A549 (cell line): Measurements from ENCODE around the gene PCGF3. TPM values are rescaled to one million over a fixed set of nuclear protein-coding genes. Genes with fewer than 3 reads are reported as not detected.

Experiments
- ATAC-seq, 2 experiments: fragments of 200-7000 bp in 1 of 2; fragments of >200 bp in 1 of 2; cut with Nextera tagmentation in 1 of 2; cut with Tn5 transposase in 1 of 2; 3 replicates each; pipeline versions ENCODE4 v1.8.0 to v1.9.1; 2018 to 2020; ENCODE audit warnings: mild to moderate bottlenecking in 1 of 2, moderate library complexity in 1 of 2
- CTCF ChIA-PET: fragments of 300-600 bp; sonication (Branson Sonifier 250); formaldehyde crosslinking; extraction: SDS; loops from one replicate; lab custom pipeline; 2021; ENCODE audit warnings: antibody characterized with exemption, inconsistent platforms; lab: Yijun Ruan, JAX
- POLR2A ChIA-PET: fragments of 350-600 bp; formaldehyde crosslinking; extraction: SDS; loops from one replicate; lab custom pipeline; 2021; ENCODE audit warnings: antibody characterized with exemption, inconsistent platforms; lab: Yijun Ruan, JAX
- DNase-seq, 2 experiments: peaks; one replicate each; pipeline versions ENCODE4 v3.0.0 to v3.0.0-alpha.2; 2011 to 2016; ENCODE audit warnings: low read depth in 1 of 2, low spot score in 1 of 2
- FAIRE-seq: peaks from 2 replicates; lab custom pipeline; 2011; peaks lifted over from hg19 to GRCh38; lab: Jason Lieb, UNC
- H3K27ac ChIP-seq, 2 experiments: fragments of >200 bp; sonication (Bioruptor Twin); formaldehyde crosslinking; 3 replicates each; pipeline ENCODE4 v1.5.1; 2016 to 2017
- H3K4me1 ChIP-seq: fragments of >200 bp; sonication (Bioruptor Twin); formaldehyde crosslinking; 3 replicates; pipeline ENCODE4 v1.6.1; 2016
- H3K4me2 ChIP-seq: fragments of >200 bp; sonication (Bioruptor Twin); formaldehyde crosslinking; 3 replicates; pipeline ENCODE4 v1.6.1; 2016
- H3K4me3 ChIP-seq: fragments of >200 bp; sonication (Bioruptor Twin); formaldehyde crosslinking; 3 replicates; pipeline ENCODE4 v1.5.1; 2016
- H3K9me3 ChIP-seq: fragments of >200 bp; sonication (Bioruptor Twin); formaldehyde crosslinking; 3 replicates; pipeline ENCODE4 v1.6.1; 2016
- CBX8 ChIP-seq: fragments of 200-600 bp; sonication (generic); IDR thresholded peaks from 2 replicates; pipeline ENCODE4 v1.6.1; 2016
- EHF ChIP-seq: fragments of 250-450 bp; sonication (Bioruptor Pico); IDR thresholded peaks from 2 replicates; pipeline ENCODE4 v1.5.0; 2020; ENCODE audit warnings: mild to moderate bottlenecking
- EHMT2 ChIP-seq: fragments of 200-600 bp; sonication (generic); IDR thresholded peaks from 2 replicates; pipeline ENCODE4 v1.6.1; 2016; ENCODE audit warnings: antibody characterized with exemption, low read depth, mild to moderate bottlenecking, moderate library complexity
- HDAC2 ChIP-seq: fragments of 200-600 bp; sonication (generic); IDR thresholded peaks from 2 replicates; pipeline ENCODE4 v1.6.1; 2016
- HEYL ChIP-seq: fragments of 250-450 bp; sonication (Bioruptor Pico); IDR thresholded peaks from 2 replicates; pipeline ENCODE4 v1.8.0; 2021; ENCODE audit warnings: mild to moderate bottlenecking, moderate library complexity
- HOXA7 ChIP-seq: fragments of 250-450 bp; sonication (Bioruptor Pico); IDR thresholded peaks from 2 replicates; pipeline ENCODE4 v1.5.0; 2020; ENCODE audit warnings: mild to moderate bottlenecking, moderate library complexity
- JUN ChIP-seq, 2 experiments: fragments of >200 bp; sonication (Bioruptor Twin); formaldehyde crosslinking; IDR thresholded peaks; 2 replicates in 1 of 2; 3 replicates in 1 of 2; pipeline ENCODE4 v1.6.1; 2016 to 2017
- JUNB ChIP-seq: fragments of >200 bp; sonication (Bioruptor Twin); formaldehyde crosslinking; IDR thresholded peaks from 2 replicates; pipeline ENCODE4 v1.6.1; 2016
- NFE2L2 ChIP-seq: fragments of 150-350 bp; conservative IDR thresholded peaks from 2 replicates; pipeline ENCODE4 v1.6.1; 2014; ENCODE audit warnings: low read length
- NPAS2 ChIP-seq: fragments of 250-450 bp; sonication (Bioruptor Pico); IDR thresholded peaks from 2 replicates; pipeline ENCODE4 v1.8.0; 2022; ENCODE audit warnings: mild to moderate bottlenecking, moderate library complexity, borderline replicate concordance
- NR3C1 ChIP-seq: fragments of >200 bp; sonication (Bioruptor Twin); formaldehyde crosslinking; IDR thresholded peaks from 3 replicates; pipeline ENCODE4 v1.6.1; 2017
- POLR2AphosphoS2 ChIP-seq: conservative IDR thresholded peaks from 2 replicates; pipeline ENCODE4 v1.6.1; 2012; ENCODE audit warnings: low read length, improper control_type of control experiment, inconsistent platforms
- RAD21 ChIP-seq, 2 experiments: fragments of >200 bp in 1 of 2; sonication (Bioruptor Twin) in 1 of 2; formaldehyde crosslinking in 1 of 2; IDR thresholded peaks in 1 of 2; conservative IDR thresholded peaks in 1 of 2; 2 replicates in 1 of 2; 3 replicates in 1 of 2; pipeline ENCODE4 v1.6.1; 2012 to 2018; ENCODE audit warnings: inconsistent platforms in 1 of 2
- RARB ChIP-seq: fragments of 250-450 bp; sonication (Bioruptor Pico); IDR thresholded peaks from 2 replicates; pipeline ENCODE4 v1.8.0; 2021; ENCODE audit warnings: mild to moderate bottlenecking, moderate library complexity
- RNF2 ChIP-seq: fragments of 200-600 bp; sonication (generic); IDR thresholded peaks from 2 replicates; pipeline ENCODE4 v1.6.1; 2016; ENCODE audit warnings: low read depth, mild to moderate bottlenecking, antibody characterized with exemption, moderate library complexity, borderline replicate concordance
- SREBF2 ChIP-seq: fragments of 450-650 bp; IDR thresholded peaks from 2 replicates; pipeline ENCODE4 v1.6.1; 2014; ENCODE audit warnings: mild to moderate bottlenecking, moderate library complexity
- TFCP2L1 ChIP-seq: fragments of 250-450 bp; sonication (Bioruptor Pico); IDR thresholded peaks from 2 replicates; pipeline ENCODE4 v1.5.0; 2021; ENCODE audit warnings: mild to moderate bottlenecking
- TP53 ChIP-seq: fragments of 250-450 bp; sonication (Bioruptor Pico); IDR thresholded peaks from 2 replicates; pipeline ENCODE4 v1.5.0; 2021; ENCODE audit warnings: mild to moderate bottlenecking, moderate library complexity
- ZFP36 ChIP-seq: fragments of 450-650 bp; IDR thresholded peaks from 2 replicates; pipeline ENCODE4 v1.6.1; 2014; ENCODE audit warnings: borderline replicate concordance; ENCODE audit not compliant: partially characterized antibody
- ZNF302 ChIP-seq: fragments of 250-450 bp; sonication (Bioruptor Pico); IDR thresholded peaks from 2 replicates; pipeline ENCODE4 v1.9.0; 2021; ENCODE audit warnings: inconsistent platforms, mild to moderate bottlenecking, moderate library complexity
- ZSCAN20 ChIP-seq: fragments of 250-450 bp; sonication (Bioruptor Pico); IDR thresholded peaks from 2 replicates; pipeline ENCODE4 v1.8.0; 2022; ENCODE audit warnings: mild to moderate bottlenecking, moderate library complexity
- WGBS: methylation state at CpG from one replicate; pipeline ENCODE4 v1.1.6; 2017; ENCODE audit errors: missing lambda C conversion rate; 5-methylcytosine and 5-hydroxymethylcytosine counted together
- polyA plus RNA-seq, 4 experiments: library from polyadenylated mRNA; depleted of rRNA in 3 of 4; stranded (reverse); fragments of >200 nt; fragmentation: RNase III in 1 of 4; extraction: RNeasy Plus Mini Kit Qiagen cat#74134 plus additional on column Dnase treatment in 1 of 4; gene quantifications; 2 replicates in 3 of 4; 3 replicates in 1 of 4; pipeline ENCODE4 v1.2.3, GENCODE V29; 2011 to 2017
- TF ChIP-seq, protein P1 (sequence below): IDR thresholded peaks from 2 replicates; pipeline ENCODE4 v1.6.1; 2012
- TF ChIP-seq, protein P2 (sequence below): fragments of 150-350 bp; IDR thresholded peaks from 2 replicates; pipeline ENCODE4 v1.6.1; 2014; ENCODE audit warnings: low read depth, mild to moderate bottlenecking, low read length
- TF ChIP-seq, protein P3 (sequence below): fragments of >200 bp; sonication (Bioruptor Twin); formaldehyde crosslinking; IDR thresholded peaks from 3 replicates; pipeline ENCODE4 v1.5.1; 2016
- TF ChIP-seq, protein P4 (sequence below): fragments of 250-450 bp; sonication (Bioruptor Pico); IDR thresholded peaks from 2 replicates; pipeline ENCODE4 v1.5.0; 2020; ENCODE audit warnings: low read depth, mild to moderate bottlenecking, moderate library complexity
- TF ChIP-seq, protein P5 (sequence below): IDR thresholded peaks from 2 replicates; pipeline ENCODE4 v1.6.1; 2012

Gene PCGF3
- polyA plus RNA-seq, 2 of the 4 experiments (the other 2 are of a cell fraction) = 15.9 to 21.0 TPM

DNA sequence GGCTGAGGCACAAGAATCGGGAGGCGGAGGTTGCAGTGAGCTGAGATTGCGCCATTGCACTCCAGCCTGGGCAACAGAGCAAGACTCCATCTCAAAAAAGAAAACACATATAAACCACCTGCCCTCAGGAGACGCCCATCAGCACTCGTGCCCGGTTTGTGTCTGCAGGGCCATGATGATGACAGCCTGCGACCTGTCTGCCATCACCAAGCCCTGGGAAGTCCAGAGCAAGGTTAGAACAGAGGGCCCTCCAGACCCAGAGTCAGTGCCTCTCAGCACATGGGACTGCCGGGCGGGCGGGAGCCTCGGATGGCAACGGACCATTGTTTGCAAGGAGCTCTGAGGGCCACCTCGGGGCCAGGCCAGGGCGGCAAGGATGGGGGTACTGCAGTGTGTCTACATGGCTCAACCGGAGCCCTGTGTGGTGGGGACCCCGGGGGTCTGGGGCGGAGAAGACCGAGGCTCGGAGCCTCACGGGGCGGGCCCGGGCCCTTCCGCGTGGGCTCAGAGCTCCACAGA, 40.9 kb upstream of the PCGF3 start:
- POLR2A ChIA-PET = interaction anchor here (1.5 kb wide), 1 partner anchor 10 kb away, joined by 4 read pairs; the partner anchor contains the start of genes ATP5ME and MYL5
- WGBS = 89% methylated on average over 10 of the region's 24 CpGs
- FAIRE-seq = no peak

DNA sequence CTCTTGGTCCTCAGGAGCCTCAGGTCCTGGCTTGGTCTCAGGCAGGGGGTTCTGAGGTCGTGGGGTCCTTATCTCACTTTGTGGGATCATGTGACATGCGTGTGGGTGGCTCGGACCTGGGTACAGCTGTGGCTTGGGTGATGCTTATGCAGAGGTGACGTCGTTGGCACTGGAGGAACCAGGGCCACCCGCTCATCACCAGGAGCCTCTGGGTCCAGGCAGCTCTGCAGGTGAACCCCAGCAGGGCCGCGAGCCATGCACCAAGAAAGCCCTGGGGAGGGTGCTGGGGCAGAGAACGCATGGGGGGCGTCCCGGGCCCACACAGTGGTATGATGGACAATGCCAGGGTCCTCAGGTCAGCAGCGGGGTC, 40.3 kb upstream of the PCGF3 start:
- ATAC-seq (no peak), FAIRE-seq (no peak), DNase-seq (no peak)
- WGBS = 40% methylated on average over 1 of the region's 12 CpGs
- TF ChIP-seq, protein P1, sequence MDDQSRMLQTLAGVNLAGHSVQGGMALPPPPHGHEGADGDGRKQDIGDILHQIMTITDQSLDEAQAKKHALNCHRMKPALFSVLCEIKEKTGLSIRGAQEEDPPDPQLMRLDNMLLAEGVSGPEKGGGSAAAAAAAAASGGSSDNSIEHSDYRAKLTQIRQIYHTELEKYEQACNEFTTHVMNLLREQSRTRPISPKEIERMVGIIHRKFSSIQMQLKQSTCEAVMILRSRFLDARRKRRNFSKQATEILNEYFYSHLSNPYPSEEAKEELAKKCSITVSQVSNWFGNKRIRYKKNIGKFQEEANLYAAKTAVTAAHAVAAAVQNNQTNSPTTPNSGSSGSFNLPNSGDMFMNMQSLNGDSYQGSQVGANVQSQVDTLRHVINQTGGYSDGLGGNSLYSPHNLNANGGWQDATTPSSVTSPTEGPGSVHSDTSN = no peak
- TF ChIP-seq, protein P2, sequence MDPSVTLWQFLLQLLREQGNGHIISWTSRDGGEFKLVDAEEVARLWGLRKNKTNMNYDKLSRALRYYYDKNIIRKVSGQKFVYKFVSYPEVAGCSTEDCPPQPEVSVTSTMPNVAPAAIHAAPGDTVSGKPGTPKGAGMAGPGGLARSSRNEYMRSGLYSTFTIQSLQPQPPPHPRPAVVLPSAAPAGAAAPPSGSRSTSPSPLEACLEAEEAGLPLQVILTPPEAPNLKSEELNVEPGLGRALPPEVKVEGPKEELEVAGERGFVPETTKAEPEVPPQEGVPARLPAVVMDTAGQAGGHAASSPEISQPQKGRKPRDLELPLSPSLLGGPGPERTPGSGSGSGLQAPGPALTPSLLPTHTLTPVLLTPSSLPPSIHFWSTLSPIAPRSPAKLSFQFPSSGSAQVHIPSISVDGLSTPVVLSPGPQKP = no peak
- TF ChIP-seq NR3C1 (no peak), POLR2AphosphoS2 (no peak), CBX8 (no peak), NFE2L2 (no peak), EHF (no peak), JUNB (no peak), ZNF302 (CRISPR knock-in tag) (no peak), SREBF2 (no peak), JUN (IDR thresholded peaks at IDR 0.05) (no peak), EHMT2 (no peak), ZSCAN20 (CRISPR knock-in tag) (no peak), TP53 (CRISPR knock-in tag) (no peak), HOXA7 (CRISPR knock-in tag) (no peak), NPAS2 (CRISPR knock-in tag) (no peak)
- TF ChIP-seq, protein P3, sequence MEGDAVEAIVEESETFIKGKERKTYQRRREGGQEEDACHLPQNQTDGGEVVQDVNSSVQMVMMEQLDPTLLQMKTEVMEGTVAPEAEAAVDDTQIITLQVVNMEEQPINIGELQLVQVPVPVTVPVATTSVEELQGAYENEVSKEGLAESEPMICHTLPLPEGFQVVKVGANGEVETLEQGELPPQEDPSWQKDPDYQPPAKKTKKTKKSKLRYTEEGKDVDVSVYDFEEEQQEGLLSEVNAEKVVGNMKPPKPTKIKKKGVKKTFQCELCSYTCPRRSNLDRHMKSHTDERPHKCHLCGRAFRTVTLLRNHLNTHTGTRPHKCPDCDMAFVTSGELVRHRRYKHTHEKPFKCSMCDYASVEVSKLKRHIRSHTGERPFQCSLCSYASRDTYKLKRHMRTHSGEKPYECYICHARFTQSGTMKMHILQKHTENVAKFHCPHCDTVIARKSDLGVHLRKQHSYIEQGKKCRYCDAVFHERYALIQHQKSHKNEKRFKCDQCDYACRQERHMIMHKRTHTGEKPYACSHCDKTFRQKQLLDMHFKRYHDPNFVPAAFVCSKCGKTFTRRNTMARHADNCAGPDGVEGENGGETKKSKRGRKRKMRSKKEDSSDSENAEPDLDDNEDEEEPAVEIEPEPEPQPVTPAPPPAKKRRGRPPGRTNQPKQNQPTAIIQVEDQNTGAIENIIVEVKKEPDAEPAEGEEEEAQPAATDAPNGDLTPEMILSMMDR = no peak
- TF ChIP-seq, protein P4, sequence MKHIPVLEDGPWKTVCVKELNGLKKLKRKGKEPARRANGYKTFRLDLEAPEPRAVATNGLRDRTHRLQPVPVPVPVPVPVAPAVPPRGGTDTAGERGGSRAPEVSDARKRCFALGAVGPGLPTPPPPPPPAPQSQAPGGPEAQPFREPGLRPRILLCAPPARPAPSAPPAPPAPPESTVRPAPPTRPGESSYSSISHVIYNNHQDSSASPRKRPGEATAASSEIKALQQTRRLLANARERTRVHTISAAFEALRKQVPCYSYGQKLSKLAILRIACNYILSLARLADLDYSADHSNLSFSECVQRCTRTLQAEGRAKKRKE (CRISPR knock-in tag) = no peak
- Histone ChIP-seq H3K4me1 (no peaks in the 10 kb centered on the region), H3K27ac (no peak overlapping the region), H3K9me3 (no peaks in the 10 kb centered on the region; the same call in 2 of the 3 replicates), H3K4me3 (no peak overlapping the region), H3K4me2 (no peak overlapping the region)
- POLR2A ChIA-PET = interaction anchor here (1.5 kb wide), 1 partner anchor 9 kb away, joined by 4 read pairs; the partner anchor contains the start of genes ATP5ME and MYL5
- CTCF ChIA-PET = no interaction called here

More for the DNA sequence above, 40.9 kb upstream of the PCGF3 start:
- Histone ChIP-seq H3K27ac (no peak overlapping the region), H3K4me3 (no peak overlapping the region), H3K4me1 (no peaks in the 10 kb centered on the region), H3K4me2 (no peak overlapping the region), H3K9me3 (no peaks in the 10 kb centered on the region; the same call in 2 of the 3 replicates)
- CTCF ChIA-PET = no interaction called here
- TF ChIP-seq ZFP36 = no peak
- TF ChIP-seq TFCP2L1 (CRISPR knock-in tag) = no peak
- no peak for TF ChIP-seq RARB
- TF ChIP-seq HEYL (CRISPR knock-in tag) = no peak
- TF ChIP-seq, protein P5, sequence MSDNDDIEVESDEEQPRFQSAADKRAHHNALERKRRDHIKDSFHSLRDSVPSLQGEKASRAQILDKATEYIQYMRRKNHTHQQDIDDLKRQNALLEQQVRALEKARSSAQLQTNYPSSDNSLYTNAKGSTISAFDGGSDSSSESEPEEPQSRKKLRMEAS = no peak
- no peak for TF ChIP-seq SREBF2
- TF ChIP-seq JUNB = no peak
- TF ChIP-seq RNF2 = no peak
- TF ChIP-seq HDAC2 = no peak
- TF ChIP-seq RAD21 (conservative IDR thresholded peaks at IDR 0.05 in 1 of 2, IDR thresholded peaks at IDR 0.05 in 1 of 2) = no peak
- no peak for ATAC-seq
- no peak for DNase-seq
